HEK293T (cell line): ENCODE results near the gene NUDT22.

ENCODE experiments used
- ARNT ChIP-seq: fragments of 450-650 bp; IDR thresholded peaks from 2 replicates; pipeline ENCODE4 v1.6.1; 2017; ENCODE audit warnings: mild to moderate bottlenecking
- BHLHE40 ChIP-seq: fragments of 450-650 bp; IDR thresholded peaks from 2 replicates; pipeline ENCODE4 v1.6.1; 2016; ENCODE audit warnings: mild to moderate bottlenecking, moderate library complexity, borderline replicate concordance
- CTBP1 ChIP-seq: fragments of 450-650 bp; IDR thresholded peaks from 2 replicates; pipeline ENCODE4 v1.6.1; 2016; ENCODE audit warnings: borderline replicate concordance
- ELF4 ChIP-seq: fragments of 450-650 bp; IDR thresholded peaks from 2 replicates; pipeline ENCODE4 v1.6.1; 2017; ENCODE audit warnings: antibody characterized with exemption
- FOXK2 ChIP-seq: fragments of 450-650 bp; IDR thresholded peaks from 2 replicates; pipeline ENCODE4 v1.6.1; 2016; ENCODE audit warnings: mild to moderate bottlenecking
- FOXM1 ChIP-seq: fragments of 450-650 bp; IDR thresholded peaks from 2 replicates; pipeline ENCODE4 v1.6.1; 2017; ENCODE audit warnings: mild to moderate bottlenecking, borderline replicate concordance
- HDGF ChIP-seq: fragments of 450-650 bp; IDR thresholded peaks from 2 replicates; pipeline ENCODE4 v1.6.1; 2017; ENCODE audit warnings: antibody characterized with exemption, borderline replicate concordance
- LEF1 ChIP-seq: fragments of 450-650 bp; IDR thresholded peaks from 2 replicates; pipeline ENCODE4 v1.6.1; 2017; ENCODE audit warnings: mild to moderate bottlenecking, borderline replicate concordance
- NFRKB ChIP-seq: fragments of 450-650 bp; IDR thresholded peaks from 2 replicates; pipeline ENCODE4 v1.6.1; 2016; ENCODE audit warnings: mild to moderate bottlenecking, moderate library complexity
- PKNOX1 ChIP-seq: fragments of 450-650 bp; IDR thresholded peaks from 2 replicates; pipeline ENCODE4 v1.6.1; 2016
- SP1 ChIP-seq: fragments of 450-650 bp; IDR thresholded peaks from 2 replicates; pipeline ENCODE4 v1.6.1; 2017
- SUZ12 ChIP-seq: fragments of 450-650 bp; IDR thresholded peaks from 2 replicates; pipeline ENCODE4 v1.6.1; 2016; ENCODE audit warnings: mild to moderate bottlenecking
- TARDBP ChIP-seq: fragments of 450-650 bp; IDR thresholded peaks from 2 replicates; pipeline ENCODE4 v1.6.1; 2016

GRCh38 chr11:64275031-64275800, 49.1 kb downstream of the NUDT22 start:
- no peak for TF ChIP-seq SUZ12
- no peak for TF ChIP-seq BHLHE40
- TF ChIP-seq FOXM1 = no peak
- TF ChIP-seq ARNT = no peak
- TF ChIP-seq LEF1 = no peak
- no peak for TF ChIP-seq TARDBP
- TF ChIP-seq PKNOX1 = no peak
- no peak for TF ChIP-seq NFRKB
- no peak for TF ChIP-seq ELF4
- no peak for TF ChIP-seq FOXK2
- no peak for TF ChIP-seq HDGF
- no peak for TF ChIP-seq CTBP1
- no peak for TF ChIP-seq SP1
